GM10266 (cell line): ENCODE data around the gene MOB3B.

ENCODE experiments used
- DNase-seq: peaks from one replicate; pipeline ENCODE4 v3.0.0; 2012; ENCODE audit errors: extremely low spot score
- TF ChIP-seq, protein P1 (sequence below): IDR thresholded peaks from 2 replicates; pipeline ENCODE4 v1.5.1; 2012; ENCODE audit warnings: mild to moderate bottlenecking, low read depth; ENCODE audit not compliant: control insufficient read depth, insufficient read depth; ENCODE audit errors: missing control alignments

MOB3B gene

DNA sequence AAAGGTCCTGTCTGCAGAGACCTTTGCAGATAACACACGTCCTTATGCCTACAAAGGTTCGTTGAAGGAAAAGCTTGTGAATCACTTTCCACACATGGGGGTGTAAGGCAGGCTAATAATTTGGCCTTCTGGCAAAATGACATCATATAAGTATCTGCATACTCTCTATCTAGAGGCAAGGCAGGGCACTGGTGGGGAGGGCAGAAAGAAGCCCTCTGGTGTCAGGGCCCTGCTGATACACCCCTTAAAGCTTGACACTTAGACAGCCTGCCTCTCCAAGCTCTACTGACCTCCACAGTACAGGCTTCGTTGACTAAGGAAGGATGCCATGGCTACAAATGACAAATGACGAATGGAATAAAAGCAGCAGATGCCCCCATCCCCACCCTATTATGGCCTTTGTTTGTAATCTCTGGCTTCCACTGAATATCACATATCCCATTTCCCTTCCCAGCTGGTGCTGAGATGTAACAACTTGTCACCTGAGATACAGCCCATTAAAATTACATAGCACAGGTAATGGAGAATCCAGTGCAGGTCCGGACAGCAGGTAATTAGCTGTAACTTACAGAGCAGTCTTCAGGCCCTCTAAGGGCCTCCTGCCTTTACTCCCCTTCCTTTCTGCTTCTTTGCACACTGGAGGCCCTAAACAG is 82.5 kb downstream of the MOB3B start:
- no peak for DNase-seq
- TF ChIP-seq, protein P1, sequence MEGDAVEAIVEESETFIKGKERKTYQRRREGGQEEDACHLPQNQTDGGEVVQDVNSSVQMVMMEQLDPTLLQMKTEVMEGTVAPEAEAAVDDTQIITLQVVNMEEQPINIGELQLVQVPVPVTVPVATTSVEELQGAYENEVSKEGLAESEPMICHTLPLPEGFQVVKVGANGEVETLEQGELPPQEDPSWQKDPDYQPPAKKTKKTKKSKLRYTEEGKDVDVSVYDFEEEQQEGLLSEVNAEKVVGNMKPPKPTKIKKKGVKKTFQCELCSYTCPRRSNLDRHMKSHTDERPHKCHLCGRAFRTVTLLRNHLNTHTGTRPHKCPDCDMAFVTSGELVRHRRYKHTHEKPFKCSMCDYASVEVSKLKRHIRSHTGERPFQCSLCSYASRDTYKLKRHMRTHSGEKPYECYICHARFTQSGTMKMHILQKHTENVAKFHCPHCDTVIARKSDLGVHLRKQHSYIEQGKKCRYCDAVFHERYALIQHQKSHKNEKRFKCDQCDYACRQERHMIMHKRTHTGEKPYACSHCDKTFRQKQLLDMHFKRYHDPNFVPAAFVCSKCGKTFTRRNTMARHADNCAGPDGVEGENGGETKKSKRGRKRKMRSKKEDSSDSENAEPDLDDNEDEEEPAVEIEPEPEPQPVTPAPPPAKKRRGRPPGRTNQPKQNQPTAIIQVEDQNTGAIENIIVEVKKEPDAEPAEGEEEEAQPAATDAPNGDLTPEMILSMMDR = no peak

DNA sequence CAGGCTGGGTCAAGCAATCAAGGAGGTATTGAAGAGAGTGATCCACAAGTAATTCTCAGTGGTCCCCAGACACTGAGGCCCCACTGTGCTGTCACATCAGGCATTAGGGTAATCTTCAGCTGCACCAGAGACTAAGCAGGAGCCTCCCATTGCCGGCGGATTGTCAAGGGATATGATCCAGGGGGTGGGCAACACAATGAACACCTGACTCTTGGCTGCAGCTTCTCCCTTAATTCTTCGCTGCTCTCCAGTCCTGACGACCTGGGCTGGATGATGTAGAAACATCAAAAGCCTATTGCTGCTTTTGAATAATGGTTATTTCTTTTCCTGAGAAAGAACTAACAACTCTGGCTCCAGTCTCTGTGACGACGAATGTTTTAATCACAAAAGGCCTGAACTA is 83.9 kb downstream of the MOB3B start:
- no peak for DNase-seq
- TF ChIP-seq, protein P1 = no peak

DNA sequence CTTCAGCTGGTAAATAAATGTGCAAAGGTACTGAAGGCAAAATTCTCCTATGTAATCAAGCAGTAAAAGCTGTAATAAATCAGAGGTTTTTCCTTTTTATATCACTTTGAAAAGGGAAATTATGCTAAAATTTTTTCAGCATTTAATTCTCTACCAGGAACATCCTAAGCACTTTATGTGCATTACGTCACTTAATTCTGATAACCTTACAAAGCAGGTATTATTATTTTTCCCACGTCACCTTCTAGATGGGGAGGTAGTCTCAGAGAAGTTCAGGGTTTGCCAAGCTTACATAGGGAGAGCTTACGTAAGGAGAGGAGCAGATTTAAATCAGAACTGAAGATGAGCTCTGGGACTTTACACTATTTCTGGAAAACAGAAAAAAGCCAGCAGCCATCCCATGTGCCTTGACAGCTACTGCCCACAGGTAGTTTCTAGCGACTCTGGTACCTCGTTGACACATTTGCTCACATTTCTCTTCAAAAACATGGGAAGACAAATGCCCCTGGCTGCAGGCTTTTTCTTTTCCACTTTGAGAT is 84.5 kb downstream of the MOB3B start:
- no peak for DNase-seq
- TF ChIP-seq, protein P1 = no peak

DNA sequence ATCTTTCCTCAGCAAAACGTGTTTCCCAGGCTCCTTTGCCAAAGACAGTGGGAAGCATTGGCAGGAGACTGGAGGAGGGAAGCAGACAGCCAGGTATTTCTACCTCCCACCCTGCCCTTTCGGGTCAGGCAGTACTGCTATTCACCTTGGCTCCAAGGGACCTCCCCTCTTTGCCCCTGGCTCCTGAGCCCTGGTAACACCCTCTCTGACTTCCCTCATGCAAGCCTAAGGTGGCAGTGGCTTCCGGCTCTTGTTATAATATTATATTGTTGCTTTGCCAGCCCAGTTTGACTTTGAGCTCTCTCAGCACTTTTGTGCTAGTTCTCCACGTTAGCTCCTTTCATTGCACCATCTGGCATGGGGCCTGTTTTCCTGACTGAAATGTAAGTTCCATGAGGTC is 87.2 kb downstream of the MOB3B start:
- no peak for DNase-seq
- TF ChIP-seq, protein P1 = no peak

DNA sequence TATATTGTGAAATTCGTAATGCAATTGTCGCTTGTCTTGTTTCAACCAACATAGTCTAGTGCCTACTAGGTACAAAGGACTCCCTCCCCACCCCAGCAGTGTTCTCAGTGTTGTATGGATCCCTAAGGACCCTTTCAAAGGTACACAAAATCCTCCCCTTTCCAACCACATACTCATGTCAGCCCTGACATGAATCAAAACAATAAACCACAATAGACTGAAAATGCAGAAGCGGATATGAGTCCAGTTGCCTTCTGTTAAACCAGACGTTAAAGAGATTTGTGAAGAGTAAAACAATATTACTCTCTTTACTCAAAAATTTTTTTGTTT is 87.9 kb downstream of the MOB3B start:
- DNase-seq = no peak
- TF ChIP-seq, protein P1 = no peak

DNA sequence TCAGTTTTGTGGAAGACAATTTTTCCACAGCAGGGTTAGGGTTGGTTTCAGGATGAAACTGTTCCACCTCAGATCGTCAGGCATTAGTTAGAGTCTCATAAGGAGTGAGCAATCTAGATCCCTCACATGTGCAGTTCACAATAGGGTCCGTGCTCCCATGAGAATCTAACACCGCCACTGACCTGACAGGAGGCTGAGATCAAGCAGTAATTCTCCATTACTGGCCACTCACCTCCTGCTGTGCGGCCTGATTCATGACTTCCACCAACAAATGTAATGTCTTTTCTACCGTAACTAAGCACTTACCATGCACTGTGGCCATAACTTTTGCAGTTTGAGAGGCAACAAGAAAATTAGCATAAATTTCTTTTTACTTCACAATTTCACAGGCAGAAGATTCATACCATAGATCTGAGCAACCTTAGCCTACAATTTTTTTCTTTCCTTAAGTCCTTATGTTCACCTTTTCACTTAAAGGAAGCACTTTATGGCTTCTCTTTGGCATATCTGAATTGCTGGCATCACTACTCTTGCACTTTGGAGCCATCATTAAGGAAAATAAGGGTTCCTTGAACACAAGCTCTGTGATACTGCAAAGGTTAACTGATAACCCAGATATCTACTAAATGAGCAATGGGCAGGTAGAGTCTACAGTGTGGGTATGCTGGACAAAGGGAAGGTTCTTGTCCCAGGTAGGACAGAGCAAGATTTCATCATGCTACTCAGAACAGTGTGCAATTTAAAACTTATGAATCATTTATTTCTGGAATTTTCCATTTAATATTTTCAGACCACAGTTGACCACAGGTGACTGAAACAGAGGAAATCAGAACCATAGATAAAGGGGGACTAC is 88.5 kb downstream of the MOB3B start:
- DNase-seq = no peak
- TF ChIP-seq, protein P1 = no peak

DNA sequence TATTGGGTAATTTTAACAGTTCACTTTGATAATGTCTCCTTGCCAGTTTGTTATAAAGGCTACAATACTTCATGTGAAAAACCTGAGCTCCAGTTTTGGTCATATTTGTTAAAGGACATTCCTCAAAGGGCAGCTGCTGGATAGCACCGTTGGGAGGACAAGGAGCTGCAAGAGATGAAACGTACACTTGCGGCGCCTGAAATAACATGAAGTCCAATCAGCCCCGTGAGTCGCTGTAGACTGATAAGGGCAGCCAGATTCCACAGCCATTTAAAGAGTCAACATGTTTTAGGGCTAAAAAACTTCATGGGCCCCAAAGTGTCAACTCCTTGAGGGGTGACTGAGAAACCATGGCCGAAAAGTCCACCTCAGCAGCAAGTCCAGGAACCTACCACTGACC is 91.1 kb downstream of the MOB3B start:
- TF ChIP-seq, protein P1 = no peak
- no peak for DNase-seq
